GM12874 (cell line): Measurements from ENCODE around the gene CCDC169.
A peak's percentile ranks its signal among the peaks of the same experiment; 100 is the strongest.

ENCODE experiments used
- CTCF ChIP-seq: IDR thresholded peaks from 2 replicates; pipeline ENCODE4 v1.5.1; 2011; ENCODE audit warnings: low read depth, mild to moderate bottlenecking, control low read depth, low read length, moderate library complexity; ENCODE audit not compliant: insufficient read depth

The CCDC169 gene

DNA sequence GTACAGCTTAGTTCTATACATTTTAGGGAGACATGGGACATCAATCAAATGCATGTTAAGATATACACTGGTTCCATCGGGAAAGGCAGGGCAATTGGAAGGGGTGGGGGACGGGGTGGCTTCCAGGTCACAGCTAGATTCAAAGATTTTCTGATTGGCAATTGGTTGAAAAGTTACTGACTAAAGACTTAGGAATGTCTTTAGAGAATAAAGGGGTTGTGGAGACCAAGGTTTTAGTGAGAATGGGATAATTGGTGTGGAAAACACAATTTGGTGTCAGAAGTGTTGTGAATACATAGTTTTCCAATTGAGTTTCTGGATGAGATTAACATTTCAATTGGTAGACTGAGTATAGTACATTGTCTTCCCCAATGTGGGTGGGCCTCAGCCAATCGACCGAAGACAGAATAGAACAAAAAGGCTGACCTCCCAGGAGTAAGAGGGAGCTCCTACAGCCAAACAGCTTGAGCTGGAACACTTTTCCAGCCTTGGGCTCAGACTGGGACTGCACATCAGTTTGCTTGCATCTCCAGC lies 988 bp upstream of the CCDC169 start:
- TF ChIP-seq CTCF, result no peak

GRCh38 chr13:36294096-36294495 lies 3.5 kb downstream of the CCDC169 start:
- TF ChIP-seq CTCF, result no peak

GRCh38 chr13:36293497-36293896 lies 4.1 kb downstream of the CCDC169 start:
- TF ChIP-seq CTCF, result no peak

- TF ChIP-seq CTCF, result no peak
Observed at GRCh38 chr13:36288794-36289391, 8.7 kb downstream of the CCDC169 start.

GRCh38 chr13:36286006-36286405 lies 11.6 kb downstream of the CCDC169 start:
- TF ChIP-seq CTCF, result no peak

DNA sequence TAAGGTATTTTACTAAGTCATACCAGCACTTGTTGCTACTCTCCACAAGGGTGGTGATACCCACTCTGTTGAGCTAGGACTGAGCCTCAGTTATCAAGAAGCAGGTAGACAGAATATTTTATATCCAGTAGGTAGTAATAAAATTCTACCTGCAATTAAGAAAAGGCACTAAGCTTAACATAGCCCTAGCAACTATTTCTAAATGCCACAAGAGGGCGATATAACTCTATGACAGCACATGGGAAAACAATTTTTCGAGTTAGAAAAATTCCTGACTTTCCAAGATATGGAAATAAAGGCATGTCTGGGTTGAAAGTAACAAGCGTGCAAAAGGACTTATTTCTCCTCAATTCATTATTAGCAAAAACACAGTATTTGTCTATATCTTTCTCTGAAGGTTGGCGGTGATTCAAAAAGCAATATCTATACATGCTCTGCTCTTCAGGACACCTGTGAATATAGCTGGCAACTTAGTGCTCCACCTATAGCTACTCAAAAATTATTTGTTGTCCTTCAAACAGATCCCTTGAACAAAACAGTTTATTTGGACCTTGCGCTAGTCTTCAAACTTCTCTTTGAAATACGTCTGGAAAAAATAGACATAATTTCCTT lies 14.7 kb downstream of the CCDC169 start:
- TF ChIP-seq CTCF, result peak; percentile 59

- TF ChIP-seq CTCF, result peak; percentile 28; the same call in 1 of the 2 replicates
Observed at GRCh38 chr13:36275190-36276002, 22.2 kb downstream of the CCDC169 start.
